ENCODE data around the gene ARHGEF4.
A peak's percentile ranks its signal among the peaks of the same experiment; 100 is the strongest.

The ARHGEF4 gene

DNA sequence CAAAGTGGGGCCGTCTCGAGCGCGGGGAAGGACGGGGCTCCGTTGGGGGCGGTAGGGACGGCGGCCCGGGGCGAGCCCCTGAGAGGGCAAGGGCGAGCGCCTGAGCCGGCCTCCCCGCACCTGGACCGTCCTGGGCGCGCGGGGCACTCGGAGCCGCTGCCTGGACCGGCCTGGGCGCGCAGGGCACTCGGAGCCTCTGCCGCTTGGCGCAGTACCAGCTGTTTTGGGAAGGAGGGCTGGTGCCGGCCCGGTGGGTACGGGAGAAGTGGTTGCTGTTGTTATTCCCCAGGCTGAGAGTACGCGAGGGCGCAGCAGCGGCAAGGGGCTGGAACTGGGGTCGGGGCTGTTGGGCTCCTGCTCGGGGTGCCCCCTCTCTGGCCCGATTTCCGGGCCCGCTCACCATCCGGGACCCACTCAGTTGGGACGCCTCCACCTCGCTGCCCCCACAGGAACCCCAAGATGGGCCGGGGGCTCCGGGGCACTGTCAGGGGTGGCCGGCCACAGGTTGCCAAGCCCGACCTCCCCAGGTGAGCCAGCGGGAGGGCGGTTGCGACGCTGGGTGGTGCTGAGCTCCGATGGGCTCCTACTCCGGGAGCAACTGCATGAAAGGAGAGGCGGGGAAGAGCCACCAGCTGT lies 579 bp downstream of the ARHGEF4 start:
- H3K4me3 ChIP-seq (ENCODE audit: low read length), result peak overlapping the region; percentile 63
- H3K27me3 ChIP-seq (ENCODE audit: insufficient read depth, low read length), result peaks cover 34% of the 10 kb centered on the region
- H3K27ac ChIP-seq (ENCODE audit: low read depth, low read length), result no peak overlapping the region
- H3K36me3 ChIP-seq (ENCODE audit: insufficient read depth, low read length), result no peaks in the 10 kb centered on the region
- no peaks in the 10 kb centered on the region for H3K4me1 ChIP-seq (ENCODE audit: insufficient read depth, low read length)
- peak overlapping the region; percentile 70 for H3K9ac ChIP-seq (ENCODE audit: low read depth, low read length)
- 2% methylated on average over 53 of the region's 53 CpGs for WGBS
- no peaks in the 10 kb centered on the region for H3K9me3 ChIP-seq (ENCODE audit: insufficient read depth, low read depth, low read length)

DNA sequence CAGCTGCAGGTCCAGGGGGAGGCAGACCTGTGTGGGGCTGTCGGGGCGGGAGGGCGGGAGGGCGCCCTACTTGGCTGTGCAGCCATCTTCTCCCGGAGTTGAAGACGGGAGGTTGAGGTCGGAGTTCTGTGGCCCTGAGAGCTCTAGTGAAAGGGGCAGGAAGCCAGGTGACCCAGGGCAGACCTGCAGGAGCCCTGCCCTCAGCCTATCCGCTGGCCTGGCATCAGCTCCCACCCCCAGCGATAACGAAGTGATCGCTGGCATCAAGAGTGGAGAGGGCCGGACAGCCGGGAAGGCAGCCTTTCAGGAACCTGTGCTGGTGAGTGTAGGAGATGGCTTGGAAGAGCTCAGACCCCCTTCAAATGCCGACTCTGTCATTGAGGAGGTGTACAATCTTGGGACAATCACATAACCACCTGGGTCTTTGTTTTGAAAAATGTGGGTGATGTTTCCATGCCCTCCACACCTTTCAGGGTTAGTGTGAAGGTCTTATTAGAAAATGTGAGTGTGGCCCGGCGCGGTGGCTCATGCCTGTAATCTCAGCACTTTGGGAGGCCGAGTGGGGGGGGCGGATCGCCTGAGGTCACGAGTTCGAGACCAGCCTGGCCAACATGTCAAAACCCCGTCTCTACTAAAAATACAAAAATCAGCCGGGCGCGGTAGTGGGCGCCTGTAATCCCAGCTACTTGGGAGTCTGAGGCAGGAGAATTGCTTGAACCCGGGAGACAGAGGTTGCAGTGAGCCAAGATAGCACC lies 1.3 kb downstream of the ARHGEF4 start:
- H3K4me1 ChIP-seq (ENCODE audit: insufficient read depth, low read length), result 0 out of 2 replicates have a peak, but pooled peaks cover 1% of the 10 kb centered on the region
- no peak overlapping the region for H3K27ac ChIP-seq (ENCODE audit: low read depth, low read length)
- no peaks in the 10 kb centered on the region for H3K36me3 ChIP-seq (ENCODE audit: insufficient read depth, low read length)
- peak overlapping the region; percentile 63 for H3K4me3 ChIP-seq (ENCODE audit: low read length)
- peaks cover 34% of the 10 kb centered on the region for H3K27me3 ChIP-seq (ENCODE audit: insufficient read depth, low read length)
- H3K9ac ChIP-seq (ENCODE audit: low read depth, low read length), result no peak overlapping the region
- no peaks in the 10 kb centered on the region for H3K9me3 ChIP-seq (ENCODE audit: insufficient read depth, low read depth, low read length)
- whole genome bisulfite sequencing, result 77% methylated on average over 28 of the region's 28 CpGs

DNA sequence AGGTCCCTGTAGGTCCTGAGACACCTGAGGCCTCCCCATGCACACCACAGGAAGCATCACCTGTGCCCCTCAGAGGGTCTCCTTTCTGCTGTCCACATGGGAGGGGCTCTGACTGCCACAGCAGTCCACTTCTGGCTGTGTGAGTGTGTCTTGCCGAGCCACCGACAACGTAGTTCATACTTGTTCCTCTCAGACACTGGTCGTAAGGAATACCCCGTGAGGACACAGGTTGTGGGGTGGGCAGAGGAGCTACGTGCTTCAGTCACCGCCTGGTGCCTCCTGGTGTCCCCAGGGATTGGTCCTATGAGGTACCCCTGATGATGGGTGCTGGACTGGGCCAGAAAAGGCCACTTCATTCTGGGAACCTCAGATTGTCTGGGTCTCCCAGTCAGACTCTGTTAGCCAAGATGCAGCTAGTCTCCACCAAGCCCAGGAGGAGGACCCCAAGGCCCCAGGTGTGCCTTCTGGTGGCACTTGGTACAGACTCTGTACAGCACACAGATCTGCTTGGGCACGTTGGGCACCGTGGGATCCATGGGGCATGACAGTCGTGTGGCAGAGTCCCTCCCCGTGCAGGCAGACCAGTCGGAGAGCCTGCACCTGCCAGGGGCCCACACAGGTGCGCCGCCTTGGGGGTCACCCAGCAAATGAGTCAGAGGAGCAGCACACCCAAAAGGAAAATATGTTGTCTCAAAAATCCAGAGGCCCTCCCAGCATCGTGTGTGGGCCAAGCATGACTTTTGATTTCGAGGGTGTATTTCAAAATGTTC lies 2.5 kb downstream of the ARHGEF4 start:
- no peaks in the 10 kb centered on the region for H3K9me3 ChIP-seq (ENCODE audit: insufficient read depth, low read depth, low read length)
- peaks cover 11% of the 10 kb centered on the region; the same call in 1 of the 2 replicates for H3K4me1 ChIP-seq (ENCODE audit: insufficient read depth, low read length)
- H3K27me3 ChIP-seq (ENCODE audit: insufficient read depth, low read length), result peaks cover 34% of the 10 kb centered on the region
- no peaks in the 10 kb centered on the region for H3K36me3 ChIP-seq (ENCODE audit: insufficient read depth, low read length)
- no peak overlapping the region for H3K4me3 ChIP-seq (ENCODE audit: low read length)
- 92% methylated on average over 16 of the region's 16 CpGs for WGBS
- no peak overlapping the region for H3K9ac ChIP-seq (ENCODE audit: low read depth, low read length)
- H3K27ac ChIP-seq (ENCODE audit: low read depth, low read length), result no peak overlapping the region

DNA sequence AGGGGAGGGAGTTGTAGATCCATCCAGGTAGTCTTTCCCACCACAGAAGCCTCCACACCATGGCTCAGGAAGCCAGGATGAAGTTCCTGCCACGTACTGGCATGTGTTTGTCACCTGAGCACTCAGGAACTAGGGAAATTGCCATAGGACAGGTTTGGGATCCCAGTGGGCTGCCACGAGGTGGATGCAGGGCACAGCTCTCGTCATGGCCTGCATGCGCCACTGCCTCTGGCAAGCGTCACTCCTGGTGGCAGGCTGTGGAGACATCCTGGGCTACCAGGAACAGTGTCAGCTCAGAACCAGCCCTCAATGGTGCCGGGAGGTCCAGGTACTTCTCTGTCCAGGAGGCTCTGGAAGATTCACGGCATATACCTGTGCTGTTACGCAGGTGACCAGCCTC lies 3.8 kb downstream of the ARHGEF4 start:
- 92% methylated on average over 8 of the region's 8 CpGs for WGBS
- Histone ChIP-seq H3K9me3 (ENCODE audit: insufficient read depth, low read depth, low read length) (no peaks in the 10 kb centered on the region), H3K27ac (ENCODE audit: low read depth, low read length) (no peak overlapping the region), H3K9ac (ENCODE audit: low read depth, low read length) (no peak overlapping the region), H3K4me1 (ENCODE audit: insufficient read depth, low read length) (peaks cover 13% of the 10 kb centered on the region; the same call in 1 of the 2 replicates), H3K27me3 (ENCODE audit: insufficient read depth, low read length) (peaks cover 34% of the 10 kb centered on the region), H3K4me3 (ENCODE audit: low read length) (no peak overlapping the region), H3K36me3 (ENCODE audit: insufficient read depth, low read length) (no peaks in the 10 kb centered on the region)

DNA sequence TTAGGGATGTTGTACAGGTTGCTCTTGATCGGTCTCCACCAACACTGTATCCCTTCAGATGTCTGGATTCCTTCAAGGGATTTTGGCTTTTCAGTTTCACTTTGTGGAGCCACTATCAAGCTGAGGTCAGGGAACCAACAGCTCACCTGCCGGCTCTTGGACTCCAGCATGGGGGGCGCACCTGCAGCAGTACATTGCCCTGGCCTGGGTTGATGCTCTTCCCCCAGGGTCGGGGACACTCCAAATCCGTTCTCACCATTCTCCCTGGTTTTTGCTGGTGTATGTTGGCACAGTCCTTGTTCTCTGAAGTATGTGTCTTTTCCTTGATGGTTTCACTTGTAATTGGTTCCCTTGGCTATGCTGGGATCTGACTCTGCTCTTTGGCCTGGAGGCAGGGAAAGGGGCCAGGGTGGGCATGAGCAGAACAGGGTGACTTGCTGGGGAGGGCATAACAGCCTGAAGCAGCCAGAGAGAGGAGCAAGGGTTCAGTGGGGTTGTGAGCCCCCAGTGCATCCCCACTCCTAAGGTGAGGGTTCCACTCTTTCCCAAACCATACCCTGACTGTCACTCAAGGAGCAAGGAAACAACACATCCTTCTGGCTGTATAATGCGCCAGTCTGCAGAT lies 5.1 kb downstream of the ARHGEF4 start:
- Histone ChIP-seq H3K27ac (ENCODE audit: low read depth, low read length) (no peak overlapping the region), H3K36me3 (ENCODE audit: insufficient read depth, low read length) (no peaks in the 10 kb centered on the region), H3K4me1 (ENCODE audit: insufficient read depth, low read length) (peaks cover 13% of the 10 kb centered on the region; the same call in 1 of the 2 replicates), H3K27me3 (ENCODE audit: insufficient read depth, low read length) (peaks cover 22% of the 10 kb centered on the region), H3K4me3 (ENCODE audit: low read length) (no peak overlapping the region), H3K9me3 (ENCODE audit: insufficient read depth, low read depth, low read length) (no peaks in the 10 kb centered on the region), H3K9ac (ENCODE audit: low read depth, low read length) (no peak overlapping the region)
- WGBS, result 92% methylated on average over 6 of the region's 6 CpGs

DNA sequence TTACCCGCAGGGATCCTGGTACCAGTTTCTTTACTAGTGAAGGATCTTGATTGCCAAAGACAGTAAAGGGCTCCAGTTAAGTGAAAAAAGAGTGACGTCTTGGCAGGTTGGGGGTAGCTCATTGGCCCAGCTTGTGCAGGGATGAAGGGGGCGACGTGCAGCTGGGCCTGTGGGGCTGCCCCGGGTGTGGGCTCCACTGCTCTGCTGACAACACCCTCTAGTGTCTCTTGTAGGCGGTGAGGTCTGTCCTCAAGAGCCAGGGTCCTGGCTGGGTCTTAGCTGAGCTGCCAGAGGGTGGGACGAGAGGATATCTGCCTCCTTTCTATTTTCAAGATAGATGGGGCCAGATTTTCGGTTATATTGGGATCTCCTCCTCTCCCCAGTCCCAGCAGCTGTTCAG lies 6.1 kb downstream of the ARHGEF4 start:
- H3K9me3 ChIP-seq (ENCODE audit: insufficient read depth, low read depth, low read length), result no peaks in the 10 kb centered on the region
- no peak overlapping the region for H3K4me3 ChIP-seq (ENCODE audit: low read length)
- H3K36me3 ChIP-seq (ENCODE audit: insufficient read depth, low read length), result no peaks in the 10 kb centered on the region
- H3K27ac ChIP-seq (ENCODE audit: low read depth, low read length), result no peak overlapping the region
- H3K9ac ChIP-seq (ENCODE audit: low read depth, low read length), result no peak overlapping the region
- WGBS, result 69% methylated on average over 8 of the region's 8 CpGs
- peaks cover 13% of the 10 kb centered on the region for H3K27me3 ChIP-seq (ENCODE audit: insufficient read depth, low read length)
- peaks cover 13% of the 10 kb centered on the region; the same call in 1 of the 2 replicates for H3K4me1 ChIP-seq (ENCODE audit: insufficient read depth, low read length)

DNA sequence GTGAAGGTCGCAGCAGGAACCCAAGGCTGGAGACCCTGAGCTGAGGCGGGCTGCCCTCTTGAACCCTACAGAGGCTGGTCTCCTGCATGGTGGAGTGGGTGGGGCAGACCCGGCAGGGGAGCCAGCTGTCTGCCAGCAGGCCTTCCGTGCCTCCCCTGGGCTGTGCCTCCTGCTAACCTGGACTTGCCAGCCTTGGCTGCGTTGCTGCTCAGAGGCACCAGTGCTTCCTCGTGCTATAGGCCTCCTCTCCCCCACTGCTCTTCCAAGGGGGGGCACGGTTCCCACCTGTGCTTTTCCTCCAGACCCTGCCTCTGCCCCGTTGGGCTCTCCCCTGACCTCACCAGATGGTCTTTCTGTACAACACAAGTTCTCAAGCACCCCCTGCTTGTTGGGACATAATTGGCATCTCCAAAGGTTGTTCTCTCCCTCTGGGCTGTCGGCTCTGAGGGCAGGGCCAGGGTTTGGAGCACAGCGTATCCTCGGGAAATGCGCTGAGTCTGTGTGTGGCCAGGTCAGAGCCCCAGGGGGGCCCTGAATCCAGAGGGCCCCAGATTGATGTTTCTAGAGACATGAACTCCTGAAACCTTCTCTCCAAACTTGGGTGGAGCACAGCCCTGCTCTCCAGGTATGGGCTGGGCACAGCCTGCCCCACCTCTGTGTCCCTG lies 6.7 kb downstream of the ARHGEF4 start:
- no peaks in the 10 kb centered on the region for H3K9me3 ChIP-seq (ENCODE audit: insufficient read depth, low read depth, low read length)
- WGBS, result 79% methylated on average over 12 of the region's 12 CpGs
- H3K27me3 ChIP-seq (ENCODE audit: insufficient read depth, low read length), result peaks cover 8% of the 10 kb centered on the region; the same call in 1 of the 2 replicates
- H3K9ac ChIP-seq (ENCODE audit: low read depth, low read length), result no peak overlapping the region
- no peak overlapping the region for H3K4me3 ChIP-seq (ENCODE audit: low read length)
- H3K36me3 ChIP-seq (ENCODE audit: insufficient read depth, low read length), result no peaks in the 10 kb centered on the region
- H3K27ac ChIP-seq (ENCODE audit: low read depth, low read length), result no peak overlapping the region
- H3K4me1 ChIP-seq (ENCODE audit: insufficient read depth, low read length), result peaks cover 13% of the 10 kb centered on the region; the same call in 1 of the 2 replicates

DNA sequence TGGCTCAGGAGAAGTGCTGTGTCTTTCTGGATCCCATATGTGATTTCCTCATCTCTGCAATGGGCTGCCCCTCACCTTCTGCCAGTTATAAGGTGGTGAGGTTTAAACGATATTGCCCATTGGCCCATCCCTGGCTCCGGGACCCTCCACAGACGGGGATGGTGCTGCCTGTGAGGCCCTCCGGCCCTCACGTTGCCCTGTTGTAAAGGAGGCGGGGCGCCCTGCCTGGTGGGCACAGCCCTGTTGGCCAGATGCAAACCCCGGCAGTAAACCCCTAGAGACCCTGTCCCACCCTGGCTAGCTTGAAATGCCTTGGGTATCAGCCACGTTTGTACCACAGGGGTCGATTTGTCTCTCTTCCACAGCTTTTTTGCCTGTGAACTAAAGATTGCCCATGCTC lies 7.4 kb downstream of the ARHGEF4 start:
- Histone ChIP-seq H3K4me1 (ENCODE audit: insufficient read depth, low read length) (peaks cover 13% of the 10 kb centered on the region; the same call in 1 of the 2 replicates), H3K27ac (ENCODE audit: low read depth, low read length) (no peak overlapping the region), H3K4me3 (ENCODE audit: low read length) (no peak overlapping the region), H3K9me3 (ENCODE audit: insufficient read depth, low read depth, low read length) (no peaks in the 10 kb centered on the region), H3K9ac (ENCODE audit: low read depth, low read length) (no peak overlapping the region), H3K36me3 (ENCODE audit: insufficient read depth, low read length) (no peaks in the 10 kb centered on the region), H3K27me3 (ENCODE audit: insufficient read depth, low read length) (peaks cover 5% of the 10 kb centered on the region; the same call in 1 of the 2 replicates)
- 78% methylated on average over 10 of the region's 10 CpGs for WGBS

DNA sequence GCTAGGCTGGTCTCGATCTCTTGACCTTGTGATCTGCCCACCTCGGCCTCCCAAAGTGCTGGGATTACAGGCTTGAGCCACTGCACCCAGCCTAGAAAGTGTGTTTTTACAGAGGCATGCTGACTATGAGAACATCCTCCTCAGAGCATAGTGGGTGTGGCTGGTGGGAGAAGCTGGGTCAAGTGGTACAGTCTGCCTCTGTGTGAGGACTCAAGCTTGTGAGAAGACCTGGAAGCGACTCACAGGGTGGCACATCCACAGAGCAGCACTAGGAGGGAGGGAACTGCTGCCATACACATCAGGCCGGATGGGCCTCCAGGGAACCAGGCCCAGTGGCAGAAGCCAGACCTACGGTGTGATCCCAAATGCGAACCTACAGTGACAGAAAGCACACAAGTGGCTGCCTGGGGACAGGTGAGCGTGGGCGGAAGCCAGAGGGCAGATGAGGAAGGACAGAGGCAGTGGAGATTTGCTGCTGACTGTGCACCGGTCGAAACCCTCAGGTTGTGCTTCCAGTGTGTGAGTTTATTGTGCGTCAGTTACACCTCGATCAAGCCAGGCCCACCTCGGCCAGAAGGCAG lies 8.9 kb downstream of the ARHGEF4 start:
- H3K4me3 ChIP-seq (ENCODE audit: low read length), result no peak overlapping the region
- peaks cover 13% of the 10 kb centered on the region; the same call in 1 of the 2 replicates for H3K4me1 ChIP-seq (ENCODE audit: insufficient read depth, low read length)
- no peaks in the 10 kb centered on the region for H3K9me3 ChIP-seq (ENCODE audit: insufficient read depth, low read depth, low read length)
- no peak overlapping the region for H3K27ac ChIP-seq (ENCODE audit: low read depth, low read length)
- no peak overlapping the region for H3K9ac ChIP-seq (ENCODE audit: low read depth, low read length)
- H3K27me3 ChIP-seq (ENCODE audit: insufficient read depth, low read length), result no peaks in the 10 kb centered on the region
- WGBS, result 92% methylated on average over 13 of the region's 13 CpGs
- H3K36me3 ChIP-seq (ENCODE audit: insufficient read depth, low read length), result no peaks in the 10 kb centered on the region

DNA sequence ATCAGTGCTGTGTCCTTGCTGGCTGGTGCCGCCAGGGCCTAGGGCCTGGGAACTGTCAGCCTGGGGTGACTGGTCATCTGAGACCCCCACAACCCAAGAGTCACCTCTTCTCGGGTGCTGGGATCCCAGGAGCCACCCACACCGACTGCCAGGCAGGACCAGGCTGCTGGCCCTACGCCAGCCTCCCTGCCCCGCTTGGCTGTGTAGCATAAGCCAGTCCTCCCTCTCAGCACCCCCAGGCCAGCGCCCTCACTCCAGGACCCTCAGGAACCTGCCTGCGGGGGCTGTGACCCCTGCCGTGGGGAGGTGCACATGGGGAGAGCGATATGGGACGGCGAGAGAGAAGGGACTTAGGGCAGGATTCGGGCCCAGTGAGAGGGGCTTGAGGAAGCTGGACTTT lies 9.5 kb downstream of the ARHGEF4 start:
- no peaks in the 10 kb centered on the region for H3K27me3 ChIP-seq (ENCODE audit: insufficient read depth, low read length)
- no peaks in the 10 kb centered on the region for H3K36me3 ChIP-seq (ENCODE audit: insufficient read depth, low read length)
- 95% methylated on average over 12 of the region's 12 CpGs for WGBS
- no peak overlapping the region for H3K27ac ChIP-seq (ENCODE audit: low read depth, low read length)
- H3K9me3 ChIP-seq (ENCODE audit: insufficient read depth, low read depth, low read length), result no peaks in the 10 kb centered on the region
- H3K9ac ChIP-seq (ENCODE audit: low read depth, low read length), result no peak overlapping the region
- H3K4me1 ChIP-seq (ENCODE audit: insufficient read depth, low read length), result peaks cover 13% of the 10 kb centered on the region; the same call in 1 of the 2 replicates
- no peak overlapping the region for H3K4me3 ChIP-seq (ENCODE audit: low read length)

All from HUES64 (cell line).